Upper lobe of right lung (tissue), 1 donor: ENCODE data around the gene MAP3K5. TPM values are rescaled to one million over a fixed set of nuclear protein-coding genes. Genes with fewer than 3 reads are reported as not detected.

Experiments
- ATAC-seq: fragments of 200-7000 bp; cut with Tn5 transposase; one replicate; pipeline ENCODE4 v1.9.1; 2020; ENCODE audit warnings: mild to moderate bottlenecking, moderate library complexity
- DNase-seq: peaks from one replicate; pipeline ENCODE4 v3.0.0-alpha.2; 2020
- H3K27ac ChIP-seq: fragments of 200-600 bp; one replicate; pipeline ENCODE4 v1.8.0; 2022
- H3K27me3 ChIP-seq: fragments of 200-600 bp; one replicate; pipeline ENCODE4 v1.8.0; 2022; ENCODE audit warnings: mild to moderate bottlenecking
- H3K36me3 ChIP-seq: fragments of 200-600 bp; one replicate; pipeline ENCODE4 v1.8.0; 2022
- H3K4me1 ChIP-seq: fragments of 200-600 bp; one replicate; pipeline ENCODE4 v1.8.0; 2022
- H3K4me3 ChIP-seq: fragments of 200-600 bp; one replicate; pipeline ENCODE4 v1.8.0; 2022; ENCODE audit warnings: mild to moderate bottlenecking
- H3K9me3 ChIP-seq: fragments of 200-600 bp; one replicate; pipeline ENCODE4 v1.8.0; 2022
- CTCF ChIP-seq: fragments of 200-600 bp; IDR thresholded peaks from one replicate; pipeline ENCODE4 v1.8.0; 2022; ENCODE audit warnings: antibody characterized with exemption
- intact Hi-C: fragments of 100-400 bp; cut with DNase I; formaldehyde crosslinking; loops from one replicate; pipeline ENCODE4 v1.11.0; 2022
- total RNA-seq: library from RNA; stranded (reverse); fragmentation: NEBNext Ultra II Directional; extraction: Animal tissue kit (Norgen Biotek cat#: 25700); gene quantifications from one replicate; pipeline ENCODE4 v1.2.1, GENCODE V29; 2021
- donor health status: DM: no; HTN: yes; CAD: no; lungs with severe emphysema.

The MAP3K5 gene
- total RNA-seq, 1 donor from 2014 or later = 32.5 TPM

DNA sequence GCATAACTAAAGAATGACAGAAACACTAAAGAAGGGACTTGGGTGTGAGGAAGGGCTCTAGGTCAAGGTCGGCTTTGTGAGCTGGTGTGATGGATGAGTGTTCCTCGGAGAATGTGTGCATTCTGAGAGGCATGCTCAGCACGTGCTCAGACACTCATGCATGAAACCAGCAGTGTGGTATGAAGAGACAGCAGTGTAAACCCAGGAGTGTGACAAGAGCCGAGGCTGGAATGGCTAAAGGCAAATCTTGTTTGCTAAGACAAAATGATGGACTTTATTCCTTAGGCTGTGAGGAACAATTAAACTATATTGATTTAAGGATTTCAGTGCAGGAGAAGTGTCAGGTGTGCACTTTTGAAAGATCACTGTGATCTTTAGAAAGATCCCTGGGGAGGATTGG, 134.6 kb downstream of the MAP3K5 start:
- Histone ChIP-seq H3K4me3 (no peak overlapping the region), H3K36me3 (peaks cover 15% of the 10 kb centered on the region), H3K27ac (no peak overlapping the region), H3K9me3 (no peaks in the 10 kb centered on the region), H3K27me3 (no peaks in the 10 kb centered on the region), H3K4me1 (no peaks in the 10 kb centered on the region)
- no peak for ATAC-seq
- DNase-seq = no peak
- intact Hi-C loops = no loop called here
- no peak for TF ChIP-seq CTCF

DNA sequence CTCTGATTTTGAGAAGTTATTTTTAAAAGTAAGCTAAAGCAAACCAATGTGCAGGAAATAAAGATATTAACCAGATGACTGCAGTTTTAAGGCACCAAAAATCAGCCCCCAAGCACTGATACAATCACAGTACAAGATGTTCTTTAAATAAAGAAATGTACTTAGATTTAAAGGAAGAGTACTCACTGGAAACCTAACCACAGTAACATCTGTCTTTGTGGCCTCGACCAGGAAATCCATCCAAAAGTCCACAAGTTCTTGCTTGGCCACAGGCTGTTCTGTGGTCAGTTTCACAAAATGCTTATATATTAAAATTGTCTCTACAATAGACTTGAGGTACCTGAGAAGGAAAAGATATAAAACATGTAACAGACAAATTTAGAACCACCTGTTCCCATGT, 136.2 kb downstream of the MAP3K5 start:
- intact Hi-C loops = no loop called here
- ATAC-seq (no peak), DNase-seq (no peak)
- no peak overlapping the region for H3K27ac ChIP-seq
- no peaks in the 10 kb centered on the region for H3K4me1 ChIP-seq
- no peaks in the 10 kb centered on the region for H3K27me3 ChIP-seq
- no peaks in the 10 kb centered on the region for H3K9me3 ChIP-seq
- no peak for TF ChIP-seq CTCF
- H3K4me3 ChIP-seq = no peak overlapping the region
- H3K36me3 ChIP-seq = peaks cover 17% of the 10 kb centered on the region

DNA sequence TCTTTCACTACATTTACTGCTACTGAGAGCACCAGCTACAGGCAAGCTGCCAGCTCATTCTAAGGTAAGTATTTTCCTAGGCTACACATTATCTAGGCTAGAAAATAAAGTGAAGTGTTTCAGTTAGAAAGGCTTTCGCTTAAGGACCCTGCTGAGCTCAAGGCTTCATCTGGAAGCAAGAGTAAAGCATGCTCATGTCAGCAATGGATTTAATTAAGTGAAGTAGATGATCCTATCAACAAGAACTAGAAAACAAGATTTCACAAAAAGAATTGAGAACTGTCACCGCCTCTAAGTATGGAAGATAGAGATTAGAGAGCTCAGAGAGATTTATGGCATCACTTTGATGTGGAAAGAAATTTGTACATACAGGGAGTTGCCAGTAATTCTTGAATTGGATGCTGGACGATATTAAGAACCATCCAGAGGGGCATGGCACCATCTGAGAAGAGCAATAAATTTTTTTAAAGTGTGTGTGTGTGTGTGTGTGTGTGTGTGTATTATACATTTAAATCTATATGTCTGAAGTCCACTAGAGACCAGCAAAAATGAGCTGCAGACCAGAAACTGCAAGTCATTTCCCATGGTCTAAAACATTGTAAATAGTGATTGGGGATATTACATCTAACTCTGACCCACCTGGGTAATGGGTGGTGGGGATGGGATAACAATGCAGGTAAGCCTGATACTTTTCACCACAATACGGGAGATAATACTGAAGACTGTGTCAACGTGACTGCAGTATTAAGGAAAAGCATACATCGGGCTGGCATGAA, 136.8 kb downstream of the MAP3K5 start:
- Histone ChIP-seq H3K9me3 (no peaks in the 10 kb centered on the region), H3K27ac (no peak overlapping the region), H3K4me3 (no peak overlapping the region), H3K4me1 (no peaks in the 10 kb centered on the region), H3K36me3 (peaks cover 22% of the 10 kb centered on the region), H3K27me3 (no peaks in the 10 kb centered on the region)
- intact Hi-C loops = no loop called here
- ATAC-seq (no peak), DNase-seq (no peak)
- TF ChIP-seq CTCF = no peak

DNA sequence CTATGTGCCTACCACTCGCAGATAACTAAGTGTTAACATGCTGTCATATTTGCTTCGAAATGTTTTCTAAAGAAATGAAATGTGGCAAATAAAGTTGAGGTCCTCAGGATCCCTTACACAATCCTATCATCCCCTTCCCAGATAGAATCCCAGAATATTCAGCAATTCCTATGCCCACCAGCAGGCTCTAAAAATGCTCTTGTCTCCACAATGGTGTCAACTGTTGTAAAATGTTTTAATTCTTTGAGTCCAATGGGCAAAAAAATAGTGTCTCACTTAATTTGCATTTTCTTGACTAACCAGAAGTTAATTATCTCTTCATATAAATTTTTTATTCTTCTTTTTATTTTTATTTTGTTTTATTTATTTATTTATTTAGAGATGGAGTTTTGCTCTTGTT, 138.2 kb downstream of the MAP3K5 start:
- no peak for DNase-seq
- ATAC-seq = no peak
- Histone ChIP-seq H3K27ac (no peak overlapping the region), H3K27me3 (no peaks in the 10 kb centered on the region), H3K4me1 (no peaks in the 10 kb centered on the region), H3K4me3 (no peak overlapping the region), H3K36me3 (peaks cover 29% of the 10 kb centered on the region), H3K9me3 (no peaks in the 10 kb centered on the region)
- TF ChIP-seq CTCF = no peak
- intact Hi-C loops = no loop called here

DNA sequence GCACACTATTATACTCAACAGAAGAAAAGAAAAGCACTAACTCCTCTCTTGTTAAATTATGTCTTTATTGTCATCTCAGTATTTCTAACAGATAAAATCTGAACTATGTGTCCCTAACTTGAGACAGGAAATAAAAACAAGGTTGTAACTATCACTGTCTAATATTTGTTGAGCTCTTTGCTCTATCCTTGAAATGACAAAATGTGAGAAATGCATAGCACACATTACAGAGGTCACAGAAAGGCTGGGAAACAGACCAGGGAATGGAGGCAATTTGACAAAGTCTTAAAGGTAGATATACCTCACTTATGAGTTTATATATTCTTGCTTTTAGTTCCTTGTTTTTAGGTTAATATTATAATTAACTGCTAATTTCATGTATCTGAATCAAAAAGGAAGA, 139.6 kb downstream of the MAP3K5 start:
- no peaks in the 10 kb centered on the region for H3K9me3 ChIP-seq
- H3K27me3 ChIP-seq = no peaks in the 10 kb centered on the region
- intact Hi-C loops = no loop called here
- ATAC-seq = no peak
- no peak overlapping the region for H3K27ac ChIP-seq
- no peak overlapping the region for H3K4me3 ChIP-seq
- H3K4me1 ChIP-seq = peaks cover 4% of the 10 kb centered on the region
- TF ChIP-seq CTCF = no peak
- no peak for DNase-seq
- H3K36me3 ChIP-seq = peaks cover 25% of the 10 kb centered on the region

- Histone ChIP-seq H3K9me3 (no peaks in the 10 kb centered on the region), H3K27ac (no peak overlapping the region), H3K27me3 (no peaks in the 10 kb centered on the region), H3K4me1 (peaks cover 11% of the 10 kb centered on the region), H3K4me3 (no peak overlapping the region), H3K36me3 (peaks cover 19% of the 10 kb centered on the region)
- DNase-seq (no peak), ATAC-seq (no peak)
- intact Hi-C loops = no loop called here
- no peak for TF ChIP-seq CTCF
Measured at GRCh38 chr6:136651982-136652381, 140.3 kb downstream of the MAP3K5 start.
